HG02884 (cell line): ENCODE data around the gene HM13.
"Not testable (repeated sequence)": the region's sequence is repeated elsewhere in the genome, so short reads cannot be mapped to it uniquely, and the experiment has no call there.

ENCODE experiments used
- ATAC-seq: cut with Tn5 transposase; IDR thresholded peaks from one replicate; pipeline ENCODE4 v1.9.1; 2021; ENCODE audit warnings: mild to moderate bottlenecking, moderate library complexity; ENCODE audit not compliant: unreplicated experiment

The HM13 gene

GRCh38 chr20:31539636-31540035, 25.4 kb downstream of the HM13 start:
- ATAC-seq: not testable (repeated sequence)

- no peak for ATAC-seq
Observed at GRCh38 chr20:31540406-31540805, 26.2 kb downstream of the HM13 start.

GRCh38 chr20:31542201-31542842, 28.1 kb downstream of the HM13 start:
- no peak for ATAC-seq

GRCh38 chr20:31542963-31543362, 28.7 kb downstream of the HM13 start:
- no peak for ATAC-seq

- ATAC-seq: no peak
Observed at GRCh38 chr20:31543966-31544598, 29.8 kb downstream of the HM13 start.

- ATAC-seq: no peak
Observed at GRCh38 chr20:31544600-31544999, 30.4 kb downstream of the HM13 start.

GRCh38 chr20:31545621-31546040, 31.4 kb downstream of the HM13 start:
- ATAC-seq: not testable (repeated sequence)

- peak; percentile 58 for ATAC-seq
Observed at GRCh38 chr20:31547017-31547675, 32.9 kb downstream of the HM13 start.

- ATAC-seq: no peak
Observed at GRCh38 chr20:31547720-31548298, 33.6 kb downstream of the HM13 start.

- no peak for ATAC-seq
Observed at GRCh38 chr20:31548820-31549512, 34.7 kb downstream of the HM13 start.

- ATAC-seq: no peak
Observed at GRCh38 chr20:31549513-31549880, 35.3 kb downstream of the HM13 start.

- ATAC-seq: no peak
Observed at GRCh38 chr20:31550099-31550498, 35.9 kb downstream of the HM13 start.

GRCh38 chr20:31551163-31552081, 37.2 kb downstream of the HM13 start:
- no peak for ATAC-seq

- ATAC-seq: no peak
Observed at GRCh38 chr20:31555203-31555775, 41.0 kb downstream of the HM13 start.

- no peak for ATAC-seq
Observed at GRCh38 chr20:31559704-31560093, 45.5 kb downstream of the HM13 start.

GRCh38 chr20:31560094-31560745, 46.0 kb downstream of the HM13 start:
- ATAC-seq: no peak

- no peak for ATAC-seq
Observed at GRCh38 chr20:31560746-31561598, 46.7 kb downstream of the HM13 start.

- no peak for ATAC-seq
Observed at GRCh38 chr20:31562241-31562640, 48.0 kb downstream of the HM13 start.
